Right renal cortex interstitium (tissue), 3 donors: Measurements from ENCODE around the gene CACNA1G. TPM values are rescaled to one million over a fixed set of nuclear protein-coding genes. Genes with fewer than 3 reads are reported as not detected.

Source experiments
- DNase-seq, 3 donors: peaks; one replicate each; pipeline ENCODE4 v3.0.0-alpha.2; 2013; ENCODE audit warnings: low read depth in 3 of 3, low spot score in 2 of 3
- polyA plus RNA-seq, 3 donors: library from polyadenylated mRNA; unstranded; fragments of 120-200 nt; gene quantifications; one replicate each; pipeline ENCODE4 v1.2.1, GENCODE V29; 2013; ENCODE audit not compliant: insufficient read length in 3 of 3

The CACNA1G gene
- polyA plus RNA-seq, 3 donors, result 6.1 to 6.7 (median 6.6) TPM

- no peak for DNase-seq
Measured at GRCh38 chr17:50585346-50585745, 24.8 kb downstream of the CACNA1G start.

- DNase-seq, result no peak
Measured at GRCh38 chr17:50585891-50586290, 25.4 kb downstream of the CACNA1G start.

GRCh38 chr17:50586421-50587247, 26.1 kb downstream of the CACNA1G start:
- DNase-seq, result no peak

- DNase-seq, result no peak
Measured at GRCh38 chr17:50587571-50587970, 27.1 kb downstream of the CACNA1G start.

GRCh38 chr17:50588391-50589049, 28.0 kb downstream of the CACNA1G start:
- DNase-seq, result no peak

- DNase-seq, result no peak
Measured at GRCh38 chr17:50589095-50589705, 28.7 kb downstream of the CACNA1G start.

- DNase-seq, result no peak
Measured at GRCh38 chr17:50590946-50591737, 30.6 kb downstream of the CACNA1G start.

GRCh38 chr17:50593321-50593720, 32.8 kb downstream of the CACNA1G start:
- DNase-seq, result peak in 1 of 3 donors; percentile 47

GRCh38 chr17:50594128-50594823, 33.8 kb downstream of the CACNA1G start:
- DNase-seq, result no peak

GRCh38 chr17:50594892-50595291, 34.4 kb downstream of the CACNA1G start:
- DNase-seq, result no peak

- DNase-seq, result no peak
Measured at GRCh38 chr17:50596191-50597037, 35.9 kb downstream of the CACNA1G start.

GRCh38 chr17:50598487-50598886, 38.0 kb downstream of the CACNA1G start:
- DNase-seq, result no peak

GRCh38 chr17:50599606-50600005, 39.1 kb downstream of the CACNA1G start:
- no peak for DNase-seq

GRCh38 chr17:50601823-50602375, 41.4 kb downstream of the CACNA1G start:
- DNase-seq, result no peak

- no peak for DNase-seq
Measured at GRCh38 chr17:50602836-50603235, 42.3 kb downstream of the CACNA1G start.

GRCh38 chr17:50603340-50603739, 42.8 kb downstream of the CACNA1G start:
- no peak for DNase-seq

GRCh38 chr17:50604513-50604912, 44.0 kb downstream of the CACNA1G start:
- peak in 2 of 3 donors; percentile 67 to 74 for DNase-seq

GRCh38 chr17:50605429-50605828, 44.9 kb downstream of the CACNA1G start:
- DNase-seq, result no peak
